ENCODE data around the gene SORCS3. TPM values are rescaled to one million over a fixed set of nuclear protein-coding genes. Genes with fewer than 3 reads are reported as not detected.

SORCS3 gene
- total and polyA plus RNA-seq, 2 of the 4 experiments (the other 2 are of a cell fraction) = not detected

DNA sequence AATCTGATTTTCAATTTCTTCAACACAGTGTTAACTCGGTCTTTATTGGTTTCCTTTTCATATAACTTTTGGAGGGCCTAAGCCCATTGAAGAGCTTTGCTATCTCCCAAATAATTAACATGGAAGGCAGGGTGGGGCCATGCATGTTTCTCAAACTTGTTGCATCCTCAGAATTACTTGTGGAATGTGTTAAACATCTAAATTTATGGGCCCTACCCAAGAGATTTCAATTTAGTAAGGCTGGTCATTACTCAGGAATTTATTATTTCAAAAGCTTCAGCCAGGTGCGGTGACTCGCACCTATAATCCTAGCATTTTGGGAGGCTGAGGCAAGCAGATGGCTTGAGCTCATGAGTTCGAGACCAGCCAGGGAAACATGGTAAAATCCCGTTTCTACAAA lies 208.9 kb downstream of the SORCS3 start:
- Histone ChIP-seq H2AFZ (replicated peaks; ENCODE audit: low read length, poor library complexity) (no peak overlapping the region), H3K4ac (ENCODE audit: low read depth, low read length) (no peak overlapping the region), H3K4me2 (ENCODE audit: low read depth, low read length) (no peak overlapping the region), H4K20me1 (ENCODE audit: insufficient read depth, low read length) (no peaks in the 10 kb centered on the region), H2BK120ac (ENCODE audit: low read depth, low read length) (no peak overlapping the region), H3K18ac (ENCODE audit: low read depth, low read length) (no peak overlapping the region), H3K4me3 (ENCODE audit: insufficient read depth, low read depth, low read length) (no peak overlapping the region), H3K79me1 (ENCODE audit: low read depth in 1 of 2, low read length in 2 of 2) (no peaks in the 10 kb centered on the region), H4K91ac (ENCODE audit: insufficient read depth, low read depth, low read length) (no peak overlapping the region), H2BK20ac (ENCODE audit: low read depth, low read length) (no peak overlapping the region), H3K14ac (replicated peaks; ENCODE audit: low read depth, low read length) (no peak overlapping the region), H3K9me1 (ENCODE audit: insufficient read depth, low read length) (no peaks in the 10 kb centered on the region), H3K27me3 (ENCODE audit: control insufficient read depth, insufficient read depth, low read length) (no peaks in the 10 kb centered on the region), H3K4me1 (ENCODE audit: control insufficient read depth, insufficient read depth, low read length) (no peaks in the 10 kb centered on the region), H3K27ac (ENCODE audit: insufficient read depth, low read length) (no peak overlapping the region), H3K9ac (ENCODE audit: low read depth, low read length) (no peak overlapping the region), H3K23ac (ENCODE audit: low read depth, low read length) (no peak overlapping the region), H2BK15ac (ENCODE audit: low read depth, low read length) (no peak overlapping the region), H2BK5ac (ENCODE audit: low read depth, low read length, poor library complexity, severe bottlenecking) (no peak overlapping the region), H3K9me3 (ENCODE audit: control insufficient read depth, insufficient read depth, low read length) (peaks cover 9% of the 10 kb centered on the region; the same call in 1 of the 2 replicates), H3K56ac (ENCODE audit: extremely low read depth, insufficient read depth, low read length) (no peak overlapping the region), H2AK5ac (ENCODE audit: low read depth, low read length) (no peak overlapping the region), H4K5ac (ENCODE audit: low read depth, low read length) (no peak overlapping the region), H3K36me3 (ENCODE audit: control insufficient read depth, insufficient read depth, low read length) (no peaks in the 10 kb centered on the region), H4K8ac (ENCODE audit: low read depth in 2 of 2, low read length in 2 of 2) (no peak overlapping the region), H2AK9ac (replicated peaks; ENCODE audit: low read depth, low read length, poor library complexity) (no peak overlapping the region)
- no TSS peak for BruUV-seq (replicated peaks)
- TF ChIP-seq FOS (IDR thresholded peaks at IDR 0.05; ENCODE audit: low read depth, low read length) (no peak), NFE2L2 (IDR thresholded peaks at IDR 0.05; ENCODE audit: low read depth, low read length) (no peak), POLR2A (IDR thresholded peaks at IDR 0.05; ENCODE audit: low read depth, low read length) (no peak), MAZ (IDR thresholded peaks at IDR 0.05; ENCODE audit: borderline replicate concordance, low read depth, low read length) (no peak), MXI1 (IDR thresholded peaks at IDR 0.05; ENCODE audit: borderline replicate concordance, low read depth, low read length) (no peak), MAFK (IDR thresholded peaks at IDR 0.05; ENCODE audit: low read depth, low read length) (no peak)
- TF ChIP-seq, protein P1, sequence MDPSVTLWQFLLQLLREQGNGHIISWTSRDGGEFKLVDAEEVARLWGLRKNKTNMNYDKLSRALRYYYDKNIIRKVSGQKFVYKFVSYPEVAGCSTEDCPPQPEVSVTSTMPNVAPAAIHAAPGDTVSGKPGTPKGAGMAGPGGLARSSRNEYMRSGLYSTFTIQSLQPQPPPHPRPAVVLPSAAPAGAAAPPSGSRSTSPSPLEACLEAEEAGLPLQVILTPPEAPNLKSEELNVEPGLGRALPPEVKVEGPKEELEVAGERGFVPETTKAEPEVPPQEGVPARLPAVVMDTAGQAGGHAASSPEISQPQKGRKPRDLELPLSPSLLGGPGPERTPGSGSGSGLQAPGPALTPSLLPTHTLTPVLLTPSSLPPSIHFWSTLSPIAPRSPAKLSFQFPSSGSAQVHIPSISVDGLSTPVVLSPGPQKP (IDR thresholded peaks at IDR 0.05; ENCODE audit: borderline replicate concordance, low read depth, low read length) = no peak
- POLR2A ChIA-PET (ENCODE audit: unreplicated experiment) = no interaction called here
- 59% methylated on average over 4 of the region's 5 CpGs; no CpG with 5 or more reads in 1 of the 2 experiments for WGBS, 2 experiments (ENCODE audit: extremely low coverage in 2 of 2, insufficient read length in 1 of 2)
- DNase-seq (no peak), ATAC-seq (ENCODE audit: low read depth) (no peak)
- dilution Hi-C loops (cut with HindIII; ENCODE audit: low sequenced_read_pairs, unreplicated experiment) = no loop called here
- intact Hi-C loops (cut with micrococcal nuclease) = no loop called here
- in situ Hi-C loops (cut with MboI; ENCODE audit: low sequenced_read_pairs) = no loop called here
- CTCF ChIA-PET = no interaction called here

Measured in IMR-90 (cell line).